Adrenal gland (tissue), 12 donors: ENCODE results near the gene MDM2. TPM values are rescaled to one million over a fixed set of nuclear protein-coding genes. Genes with fewer than 3 reads are reported as not detected.

Source experiments
- DNase-seq, 7 donors: peaks; one replicate each; pipeline ENCODE4 v3.0.0-alpha.2; 2019 to 2020
- H3K27ac ChIP-seq, 5 donors: fragments of 200-600 bp; sonication (generic) in 4 of 5; 1 replicate in 3 of 5; 2 replicates in 2 of 5; pipeline versions ENCODE4 v1.5.1 to v1.8.0; 2016 to 2020; ENCODE audit warnings: mild to moderate bottlenecking in 1 of 5
- H3K27me3 ChIP-seq: fragments of 200-600 bp; 2 replicates; pipeline ENCODE4 v1.8.0; 2021
- H3K36me3 ChIP-seq, 2 donors: fragments of 200-600 bp; replicated peaks in 1 of 2; 1 replicate in 1 of 2; 2 replicates in 1 of 2; pipeline versions ENCODE4 v1.5.1 to v1.8.0; 2018 to 2022
- H3K4me1 ChIP-seq, 2 donors: fragments of 200-600 bp; replicated peaks in 1 of 2; 1 replicate in 1 of 2; 2 replicates in 1 of 2; pipeline versions ENCODE4 v1.5.1 to v1.8.0; 2018 to 2021
- H3K4me3 ChIP-seq, 4 donors: fragments of 200-600 bp; sonication (generic) in 3 of 4; one replicate each; pipeline ENCODE4 v1.5.1; 2016 to 2018
- H3K9me3 ChIP-seq, 3 donors: fragments of 200-600 bp; sonication (generic) in 1 of 3; replicated peaks in 1 of 3; 1 replicate in 2 of 3; 2 replicates in 1 of 3; pipeline versions ENCODE4 v1.5.1 to v1.8.0; 2016 to 2021
- CTCF ChIP-seq, 6 experiments: fragments of 450-650 bp in 4 of 6; fragments of 200-600 bp in 2 of 6; sonication (generic) in 1 of 6; IDR thresholded peaks; 1 replicate in 5 of 6; 2 replicates in 1 of 6; pipeline versions ENCODE4 v1.5.1 to v1.8.0; 2016 to 2021; ENCODE audit warnings: antibody characterized with exemption in 6 of 6, mild to moderate bottlenecking in 2 of 6, moderate library complexity in 1 of 6
- POLR2A ChIP-seq, 2 donors: fragments of 450-650 bp; IDR thresholded peaks; one replicate each; pipeline ENCODE4 v1.6.1; 2017; ENCODE audit warnings: antibody characterized with exemption in 2 of 2, mild to moderate bottlenecking in 2 of 2, moderate library complexity in 1 of 2
- WGBS, 4 donors: extraction: QIAGEN DNeasy Blood & Tissue Kit in 2 of 4; methylation state at CpG; one replicate each; pipeline versions ENCODE4 v1.1.5 to v1.1.7; 2013 to 2017; 5-methylcytosine and 5-hydroxymethylcytosine counted together
- intact Hi-C, 2 donors: fragments of 100-400 bp; cut with DNase I; formaldehyde crosslinking; loops; one replicate each; pipeline versions ENCODE4 v1.14.1 to v1.15.0; 2022 to 2023
- polyA plus RNA-seq, 3 donors: library from polyadenylated mRNA; stranded (reverse); fragments of 200-250 nt in 2 of 3; fragments of 350-450 nt in 1 of 3; fragmentation: Illumina TruSeq in 1 of 3; extraction: RNeasy Lipid Tissue Mini Kit (QIAGEN cat#74804) in 1 of 3; gene quantifications; one replicate each; pipeline ENCODE4 v1.2.3, GENCODE V29; 2013 to 2014
- total RNA-seq, 9 donors: library from RNA; depleted of rRNA in 4 of 9; stranded (reverse); fragments of >200 nt in 4 of 9; fragments of 120-200 nt in 1 of 9; fragmentation: NEBNext Ultra II Directional in 1 of 9; extraction: Animal tissue kit (Norgen Biotek cat#: 25700) in 1 of 9; gene quantifications; one replicate each; pipeline versions ENCODE4 v1.1.0 to v1.2.4, GENCODE V29; 2013 to 2023
- donor health status: healthy with polysubstance abuse.
- donor health status: Bipolar disorder and iron deficiency.
- donor health status: DM: yes; HTN: yes; CAD: no.
- donor health status: DM: no; HTN: no; CAD: no.
- donor health status: DM: no; HTN: no; CAD: no.
- donor health status: DM: yes; HTN: yes; CAD: no.

The MDM2 gene
- total and polyA plus RNA-seq, 12 donors, result 44.3 to 241 (median 107) TPM

GRCh38 chr12:68870011-68870410 is 62.0 kb downstream of the MDM2 start:
- no peaks in the 10 kb centered on the region for H3K36me3 ChIP-seq
- H3K4me1 ChIP-seq, result no peaks in the 10 kb centered on the region
- WGBS, 4 donors, result 85 to 90% (median 88%) methylated on average over 5 of the region's 5 CpGs
- H3K27ac ChIP-seq, result no peak overlapping the region
- intact Hi-C loops, result no loop called here
- no peaks in the 10 kb centered on the region for H3K9me3 ChIP-seq
- no peak for TF ChIP-seq CTCF (IDR thresholded peaks at IDR 0.05)
- TF ChIP-seq POLR2A (IDR thresholded peaks at IDR 0.05), result no peak
- no peak for DNase-seq
- H3K4me3 ChIP-seq, result no peak overlapping the region
- no peaks in the 10 kb centered on the region for H3K27me3 ChIP-seq

- WGBS, 4 donors, result 81 to 91% (median 85%) methylated on average over 6 of the region's 6 CpGs
- Histone ChIP-seq H3K9me3 (no peaks in the 10 kb centered on the region), H3K4me3 (no peak overlapping the region), H3K36me3 (no peaks in the 10 kb centered on the region), H3K4me1 (no peaks in the 10 kb centered on the region), H3K27me3 (no peaks in the 10 kb centered on the region), H3K27ac (no peak overlapping the region)
- intact Hi-C loops, result no loop called here
- TF ChIP-seq POLR2A (IDR thresholded peaks at IDR 0.05) (no peak), CTCF (IDR thresholded peaks at IDR 0.05) (no peak)
- no peak for DNase-seq
Measured at GRCh38 chr12:68870443-68870842, 62.5 kb downstream of the MDM2 start.

GRCh38 chr12:68871396-68871795 is 63.4 kb downstream of the MDM2 start:
- no peak overlapping the region for H3K27ac ChIP-seq
- H3K4me1 ChIP-seq, result no peaks in the 10 kb centered on the region
- DNase-seq, result no peak
- no peaks in the 10 kb centered on the region for H3K9me3 ChIP-seq
- 45 to 69% (median 61%) methylated on average over 8 of the region's 8 CpGs for WGBS, 4 donors
- intact Hi-C loops, result no loop called here
- H3K4me3 ChIP-seq, result no peak overlapping the region
- H3K27me3 ChIP-seq, result no peaks in the 10 kb centered on the region
- TF ChIP-seq CTCF (IDR thresholded peaks at IDR 0.05) (no peak), POLR2A (IDR thresholded peaks at IDR 0.05) (no peak)
- H3K36me3 ChIP-seq, result no peaks in the 10 kb centered on the region

- Histone ChIP-seq H3K27ac (no peak overlapping the region), H3K27me3 (no peaks in the 10 kb centered on the region), H3K36me3 (no peaks in the 10 kb centered on the region), H3K4me1 (no peaks in the 10 kb centered on the region), H3K4me3 (no peak overlapping the region), H3K9me3 (no peaks in the 10 kb centered on the region)
- 81 to 87% (median 84%) methylated on average over 6 of the region's 6 CpGs for WGBS, 4 donors
- intact Hi-C loops, result no loop called here
- peak in 1 of 7 donors; percentile 19 for DNase-seq
- no peak for TF ChIP-seq POLR2A (IDR thresholded peaks at IDR 0.05)
- TF ChIP-seq CTCF (IDR thresholded peaks at IDR 0.05), result peak in 3 of 6 experiments; percentile 7 to 14 (median 11)
Measured at GRCh38 chr12:68871921-68872320, 63.9 kb downstream of the MDM2 start.
